PC-3 (cell line): ENCODE measurements around the gene USH2A. TPM values are rescaled to one million over a fixed set of nuclear protein-coding genes. Genes with fewer than 3 reads are reported as not detected.

Experiments
- ATAC-seq: fragments of 200-7000 bp; cut with Tn5 transposase; 2 replicates; pipeline ENCODE4 v1.9.1; 2020; ENCODE audit warnings: mild to moderate bottlenecking, moderate library complexity
- BruUV-seq: library from RNA; stranded (reverse); fragments of 400-500 nt; replicated peaks from 2 replicates; lab custom pipeline; 2021; lab: Mats Ljungman, UMichigan
- CTCF ChIA-PET: fragments of 300-600 bp; sonication (Branson Sonifier 250); formaldehyde crosslinking; loops from one replicate; lab custom pipeline; 2022; ENCODE audit warnings: antibody characterized with exemption; lab: Charles Lee
- POLR2A ChIA-PET: fragments of 300-600 bp; sonication (Branson Sonifier 250); formaldehyde crosslinking; loops from one replicate; lab custom pipeline; 2022; ENCODE audit warnings: antibody characterized with exemption; ENCODE audit not compliant: unreplicated experiment; lab: Charles Lee
- DNase-seq: peaks from one replicate; pipeline ENCODE4 v3.0.0-alpha.2; 2015
- H2AFZ ChIP-seq: fragments of 300-600 bp; sonication (generic); 2 replicates; pipeline ENCODE4 v1.6.0; 2016; ENCODE audit warnings: antibody characterized with exemption, low read length
- H3F3A ChIP-seq: fragments of 300-600 bp; sonication (generic); one replicate; pipeline ENCODE4 v1.6.0; 2017; ENCODE audit warnings: antibody characterized with exemption, low read length, control low read depth, mild to moderate bottlenecking; ENCODE audit not compliant: unreplicated experiment
- H3K27ac ChIP-seq: fragments of 300-600 bp; sonication (generic); 2 replicates; pipeline ENCODE4 v1.5.1; 2016; ENCODE audit warnings: mild to moderate bottlenecking, low read length
- H3K27me3 ChIP-seq: fragments of 300-600 bp; sonication (generic); 2 replicates; pipeline ENCODE4 v1.6.1; 2016; ENCODE audit warnings: low read length, mixed read lengths
- H3K36me3 ChIP-seq: fragments of 300-600 bp; sonication (generic); 2 replicates; pipeline ENCODE4 v1.6.1; 2016; ENCODE audit warnings: low read depth, mixed run types, low read length, mixed read lengths
- H3K4me1 ChIP-seq: fragments of 300-600 bp; sonication (generic); 2 replicates; pipeline ENCODE4 v1.5.1; 2016; ENCODE audit warnings: low read length; ENCODE audit not compliant: insufficient read depth
- H3K4me2 ChIP-seq: fragments of 300-600 bp; sonication (generic); 2 replicates; pipeline ENCODE4 v1.6.0; 2016; ENCODE audit warnings: low read length
- H3K4me3 ChIP-seq: fragments of 300-600 bp; sonication (generic); 2 replicates; pipeline ENCODE4 v1.5.1; 2016; ENCODE audit warnings: mild to moderate bottlenecking, low read length, mixed read lengths
- H3K79me2 ChIP-seq: fragments of 300-600 bp; sonication (generic); 2 replicates; pipeline ENCODE4 v1.6.1; 2017; ENCODE audit warnings: low read length, mixed read lengths
- H3K9ac ChIP-seq: fragments of 300-600 bp; sonication (generic); 2 replicates; pipeline ENCODE4 v1.6.0; 2016; ENCODE audit warnings: mild to moderate bottlenecking, low read length
- H3K9me2 ChIP-seq: fragments of 300-600 bp; sonication (generic); replicated peaks from 2 replicates; pipeline ENCODE4 v1.6.1; 2016; ENCODE audit warnings: mixed run types, low read length, mixed read lengths
- H3K9me3 ChIP-seq: fragments of 300-600 bp; sonication (generic); 2 replicates; pipeline ENCODE4 v1.6.1; 2016; ENCODE audit warnings: low read length, mixed read lengths
- H4K20me1 ChIP-seq: fragments of 300-600 bp; sonication (generic); 2 replicates; pipeline ENCODE4 v1.6.1; 2016; ENCODE audit warnings: low read length, mixed read lengths
- EZH2 ChIP-seq: fragments of 300-600 bp; sonication (generic); IDR thresholded peaks from one replicate; pipeline ENCODE4 v1.6.1; 2017; ENCODE audit warnings: antibody characterized with exemption, mild to moderate bottlenecking, low read length; ENCODE audit not compliant: unreplicated experiment
- EZH2phosphoT487 ChIP-seq: fragments of 300-600 bp; sonication (generic); IDR thresholded peaks from 2 replicates; pipeline ENCODE4 v1.6.1; 2018; ENCODE audit warnings: mild to moderate bottlenecking, antibody characterized with exemption, low read length, borderline replicate concordance
- intact Hi-C: fragments of 100-400 bp; cut with micrococcal nuclease; formaldehyde crosslinking; loops from 2 replicates; pipeline ENCODE4 v1.9.0; 2023
- total RNA-seq: library from RNA; depleted of rRNA; stranded (reverse); fragments of >200 nt; gene quantifications from 2 replicates; pipeline ENCODE4 v1.2.3, GENCODE V29; 2014
- TF ChIP-seq, protein P1 (sequence below): fragments of 300-600 bp; sonication (generic); conservative IDR thresholded peaks from 2 replicates; pipeline ENCODE4 v1.5.1; 2017; ENCODE audit warnings: antibody characterized with exemption, low read depth, mild to moderate bottlenecking, low read length

USH2A gene
- total RNA-seq, 1 experiment from 2014 or later = not detected

DNA sequence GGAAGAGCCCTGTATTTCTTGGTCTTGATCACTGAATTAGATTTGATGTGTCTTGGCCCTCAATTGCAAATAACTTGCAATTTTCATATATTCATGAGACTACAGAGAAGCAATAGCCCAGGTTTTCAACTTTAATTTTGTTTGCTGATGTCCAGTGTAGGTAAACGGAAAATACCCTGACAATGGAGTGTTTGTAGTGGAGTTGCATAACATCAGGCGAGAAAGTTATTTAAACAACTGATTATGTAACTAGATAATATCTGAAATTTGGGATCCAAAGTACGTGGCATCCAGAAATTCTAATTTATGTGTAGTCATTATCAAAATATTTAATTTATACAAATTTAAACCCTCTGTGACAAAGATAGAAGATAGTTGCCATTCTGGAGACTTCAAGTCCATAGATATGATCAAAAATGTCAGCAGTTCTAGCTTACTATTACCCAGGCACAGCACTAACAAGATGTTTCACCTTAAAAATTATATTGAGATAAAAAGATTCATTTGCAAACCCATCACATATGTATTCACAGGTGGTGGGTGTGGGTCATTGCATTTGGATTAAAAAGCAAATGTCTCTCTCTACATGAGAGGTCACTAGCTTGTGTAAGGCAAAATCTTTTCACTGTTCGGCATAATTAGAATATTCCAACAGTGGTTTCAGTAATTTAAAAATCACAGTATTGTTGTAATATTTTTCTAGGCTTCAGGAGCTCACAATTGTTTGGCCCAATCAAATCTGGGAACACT is 705.4 kb downstream of the USH2A start:
- Histone ChIP-seq H3K36me3 (no peaks in the 10 kb centered on the region), H3K27me3 (peaks cover 25% of the 10 kb centered on the region), H3K9me2 (no peaks in the 10 kb centered on the region), H3K4me3 (no peak overlapping the region), H3K4me2 (no peak overlapping the region), H3K79me2 (no peaks in the 10 kb centered on the region), H3K27ac (no peak overlapping the region), H2AFZ (no peak overlapping the region), H4K20me1 (no peaks in the 10 kb centered on the region), H3F3A (no peaks in the 10 kb centered on the region), H3K4me1 (no peaks in the 10 kb centered on the region; the same call in 1 of the 2 replicates), H3K9ac (no peak overlapping the region), H3K9me3 (no peaks in the 10 kb centered on the region)
- TF ChIP-seq, protein P1, sequence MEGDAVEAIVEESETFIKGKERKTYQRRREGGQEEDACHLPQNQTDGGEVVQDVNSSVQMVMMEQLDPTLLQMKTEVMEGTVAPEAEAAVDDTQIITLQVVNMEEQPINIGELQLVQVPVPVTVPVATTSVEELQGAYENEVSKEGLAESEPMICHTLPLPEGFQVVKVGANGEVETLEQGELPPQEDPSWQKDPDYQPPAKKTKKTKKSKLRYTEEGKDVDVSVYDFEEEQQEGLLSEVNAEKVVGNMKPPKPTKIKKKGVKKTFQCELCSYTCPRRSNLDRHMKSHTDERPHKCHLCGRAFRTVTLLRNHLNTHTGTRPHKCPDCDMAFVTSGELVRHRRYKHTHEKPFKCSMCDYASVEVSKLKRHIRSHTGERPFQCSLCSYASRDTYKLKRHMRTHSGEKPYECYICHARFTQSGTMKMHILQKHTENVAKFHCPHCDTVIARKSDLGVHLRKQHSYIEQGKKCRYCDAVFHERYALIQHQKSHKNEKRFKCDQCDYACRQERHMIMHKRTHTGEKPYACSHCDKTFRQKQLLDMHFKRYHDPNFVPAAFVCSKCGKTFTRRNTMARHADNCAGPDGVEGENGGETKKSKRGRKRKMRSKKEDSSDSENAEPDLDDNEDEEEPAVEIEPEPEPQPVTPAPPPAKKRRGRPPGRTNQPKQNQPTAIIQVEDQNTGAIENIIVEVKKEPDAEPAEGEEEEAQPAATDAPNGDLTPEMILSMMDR = no peak
- TF ChIP-seq EZH2 (no peak), EZH2phosphoT487 (no peak)
- CTCF ChIA-PET = no interaction called here
- no TSS peak for BruUV-seq
- ATAC-seq = no peak
- no peak for DNase-seq
- POLR2A ChIA-PET = no interaction called here
- intact Hi-C loops = no loop called here

GRCh38 chr1:215710899-215711225 is 712.4 kb downstream of the USH2A start:
- Histone ChIP-seq H3K4me2 (no peak overlapping the region), H2AFZ (no peak overlapping the region), H3K9ac (no peak overlapping the region), H3K79me2 (no peaks in the 10 kb centered on the region), H3K27me3 (peaks cover 28% of the 10 kb centered on the region), H3K4me3 (no peak overlapping the region), H3K9me3 (no peaks in the 10 kb centered on the region), H3K9me2 (no peaks in the 10 kb centered on the region), H3K36me3 (no peaks in the 10 kb centered on the region), H4K20me1 (no peaks in the 10 kb centered on the region), H3K4me1 (0 out of 2 replicates have a peak, but pooled peaks cover 3% of the 10 kb centered on the region), H3K27ac (no peak overlapping the region), H3F3A (no peaks in the 10 kb centered on the region)
- DNase-seq (no peak), ATAC-seq (peak; percentile 31; the same call in 1 of the 2 replicates)
- BruUV-seq = no TSS peak
- CTCF ChIA-PET = no interaction called here
- POLR2A ChIA-PET = no interaction called here
- intact Hi-C loops = loop anchor here (2.0 kb wide), 1 partner anchor 76 kb away; no protein-coding TSS in a partner anchor
- TF ChIP-seq EZH2phosphoT487 = no peak
- TF ChIP-seq, protein P1 = no peak
- TF ChIP-seq EZH2 = no peak
